Psoas muscle (tissue), 8 donors: ENCODE results near the gene MEP1B. TPM values are rescaled to one million over a fixed set of nuclear protein-coding genes. Genes with fewer than 3 reads are reported as not detected.

Source experiments
- ATAC-seq, 4 donors: fragments of 200-7000 bp; cut with Tn5 transposase; one replicate each; pipeline ENCODE4 v1.9.1; 2020; ENCODE audit warnings: moderate library complexity in 3 of 4, mild to moderate bottlenecking in 2 of 4
- DNase-seq, 2 donors: peaks; one replicate each; pipeline ENCODE4 v3.0.0-alpha.2; 2020
- H3K27ac ChIP-seq: fragments of 200-600 bp; one replicate; pipeline ENCODE4 v1.8.0; 2022
- H3K27me3 ChIP-seq, 3 donors: fragments of 200-600 bp in 1 of 3; one replicate each; pipeline versions ENCODE4 v1.6.1 to v1.8.0; 2013 to 2022; ENCODE audit warnings: low read length in 2 of 3, mild to moderate bottlenecking in 2 of 3, moderate library complexity in 1 of 3; ENCODE audit not compliant: insufficient read depth in 3 of 3
- H3K36me3 ChIP-seq, 2 donors: fragments of 200-600 bp in 1 of 2; one replicate each; pipeline versions ENCODE4 v1.6.1 to v1.8.0; 2013 to 2022; ENCODE audit warnings: low read depth in 1 of 2, mild to moderate bottlenecking in 1 of 2, moderate library complexity in 1 of 2; ENCODE audit not compliant: insufficient read depth in 1 of 2
- H3K4me1 ChIP-seq: fragments of 200-600 bp; one replicate; pipeline ENCODE4 v1.8.0; 2022
- H3K4me3 ChIP-seq: fragments of 200-600 bp; one replicate; pipeline ENCODE4 v1.8.0; 2022; ENCODE audit warnings: mild to moderate bottlenecking
- H3K9me3 ChIP-seq: fragments of 200-600 bp; one replicate; pipeline ENCODE4 v1.8.0; 2022
- CTCF ChIP-seq: fragments of 200-600 bp; IDR thresholded peaks from one replicate; pipeline ENCODE4 v1.8.0; 2022; ENCODE audit warnings: antibody characterized with exemption
- WGBS, 3 donors: extraction: QIAGEN DNeasy Blood & Tissue Kit; methylation state at CpG; one replicate each; pipeline versions ENCODE4 v1.1.6 to v1.1.7; 2013; 5-methylcytosine and 5-hydroxymethylcytosine counted together
- intact Hi-C, 2 donors: fragments of 100-400 bp; cut with DNase I; formaldehyde crosslinking; loops; one replicate each; pipeline versions ENCODE4 v1.11.0 to v1.14.2; 2022
- polyA plus RNA-seq, 3 donors: library from polyadenylated mRNA; stranded (reverse); fragments of 200-250 nt; gene quantifications; one replicate each; pipeline ENCODE4 v1.2.3, GENCODE V29; 2013
- total RNA-seq, 4 donors: library from RNA; stranded (reverse); fragmentation: NEBNext Ultra II Directional in 2 of 4; extraction: Animal tissue kit (Norgen Biotek cat#: 25700) in 2 of 4; gene quantifications; one replicate each; pipeline versions ENCODE4 v1.2.1 to v1.2.4, GENCODE V29; 2021 to 2023
- donor health status: healthy with polysubstance abuse.
- donor health status: DM: no; HTN: no; CAD: no; lungs with moderate emphysema.
- donor health status: Bipolar disorder and iron deficiency.
- donor health status: healthy.
- donor health status: DM: yes; HTN: yes; CAD: no.
- donor health status: DM: no; HTN: no; CAD: no.
- donor health status: DM: no; HTN: no; CAD: no.
- donor health status: DM: yes; HTN: yes; CAD: no.

Gene MEP1B
- total and polyA plus RNA-seq, 7 donors: 0.16 to 0.38 TPM; not detected in 5

DNA sequence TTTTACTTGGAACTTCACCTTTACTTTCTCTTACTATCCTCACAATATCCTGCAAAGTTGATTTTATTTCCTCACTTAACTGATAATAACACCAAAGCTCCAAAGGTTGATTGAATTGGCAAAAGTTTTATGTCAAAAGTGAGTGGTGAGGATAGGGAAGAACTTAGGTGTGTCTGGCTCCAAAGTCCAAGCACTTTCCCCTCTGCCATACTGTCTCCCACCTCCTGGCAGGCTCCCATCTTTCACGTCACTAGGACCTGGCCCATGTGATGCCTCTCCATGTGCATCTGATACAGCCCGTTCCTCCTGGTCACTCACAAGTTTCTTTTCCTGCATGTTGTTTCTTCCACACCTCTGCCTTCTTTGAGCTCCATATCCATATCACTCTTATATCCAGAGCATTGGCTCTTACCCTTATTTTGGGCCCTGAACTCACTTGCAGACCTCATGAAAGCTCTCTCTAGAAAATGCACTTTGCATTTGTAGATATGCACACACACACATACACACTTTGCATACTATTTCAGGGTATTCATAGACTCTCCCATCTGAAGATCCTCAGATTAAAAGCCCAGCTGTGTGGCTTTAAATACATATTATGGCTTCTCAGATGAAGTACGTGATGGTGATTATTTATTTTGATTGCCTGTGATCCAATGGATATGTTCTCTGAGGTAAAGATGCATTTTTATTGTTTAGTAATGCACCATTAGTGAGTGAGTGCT, 12.3 kb downstream of the MEP1B start:
- Histone ChIP-seq H3K4me3 (no peak overlapping the region), H3K4me1 (no peaks in the 10 kb centered on the region), H3K36me3 (no peaks in the 10 kb centered on the region), H3K27ac (no peak overlapping the region), H3K27me3 (no peaks in the 10 kb centered on the region), H3K9me3 (no peaks in the 10 kb centered on the region)
- TF ChIP-seq CTCF: no peak
- intact Hi-C loops: no loop called here
- no peak for DNase-seq
- no peak for ATAC-seq
- 77 to 87% (median 81%) methylated on average over 3 of the region's 3 CpGs for WGBS, 3 donors

GRCh38 chr18:32208023-32208422, 18.2 kb downstream of the MEP1B start:
- Histone ChIP-seq H3K4me1 (no peaks in the 10 kb centered on the region), H3K27ac (no peak overlapping the region), H3K36me3 (no peaks in the 10 kb centered on the region), H3K27me3 (no peaks in the 10 kb centered on the region), H3K4me3 (no peak overlapping the region), H3K9me3 (no peaks in the 10 kb centered on the region)
- no peak for TF ChIP-seq CTCF
- ATAC-seq (no peak), DNase-seq (no peak)
- intact Hi-C loops: no loop called here
- 7 to 20% (median 10%) methylated on average over 2 of the region's 2 CpGs for WGBS, 3 donors

DNA sequence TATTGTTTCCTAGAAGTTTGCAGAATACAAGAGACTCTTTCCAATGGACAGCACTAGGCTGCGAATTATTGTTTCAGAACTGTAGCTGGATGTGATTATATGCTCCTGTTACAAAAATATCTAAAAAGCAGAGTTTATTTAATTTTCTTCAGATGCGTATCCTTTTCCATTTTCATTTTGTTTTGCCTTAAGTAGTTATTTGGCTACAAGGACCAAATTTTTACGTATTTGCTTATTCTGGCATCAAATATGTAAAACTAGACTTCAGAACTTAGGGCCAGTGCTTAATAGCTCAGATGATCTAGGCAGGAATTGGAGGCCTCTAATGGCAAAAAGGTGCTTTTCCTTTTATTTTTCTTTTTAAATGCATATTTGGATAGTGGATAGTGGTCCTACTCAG, 18.7 kb downstream of the MEP1B start:
- WGBS, 3 donors: 60 to 74% (median 65%) methylated on average over 3 of the region's 3 CpGs
- DNase-seq (no peak), ATAC-seq (no peak)
- no peak overlapping the region for H3K4me3 ChIP-seq
- no peak for TF ChIP-seq CTCF
- H3K9me3 ChIP-seq: no peaks in the 10 kb centered on the region
- H3K36me3 ChIP-seq: no peaks in the 10 kb centered on the region
- H3K27ac ChIP-seq: no peak overlapping the region
- H3K4me1 ChIP-seq: no peaks in the 10 kb centered on the region
- intact Hi-C loops: no loop called here
- no peaks in the 10 kb centered on the region for H3K27me3 ChIP-seq

DNA sequence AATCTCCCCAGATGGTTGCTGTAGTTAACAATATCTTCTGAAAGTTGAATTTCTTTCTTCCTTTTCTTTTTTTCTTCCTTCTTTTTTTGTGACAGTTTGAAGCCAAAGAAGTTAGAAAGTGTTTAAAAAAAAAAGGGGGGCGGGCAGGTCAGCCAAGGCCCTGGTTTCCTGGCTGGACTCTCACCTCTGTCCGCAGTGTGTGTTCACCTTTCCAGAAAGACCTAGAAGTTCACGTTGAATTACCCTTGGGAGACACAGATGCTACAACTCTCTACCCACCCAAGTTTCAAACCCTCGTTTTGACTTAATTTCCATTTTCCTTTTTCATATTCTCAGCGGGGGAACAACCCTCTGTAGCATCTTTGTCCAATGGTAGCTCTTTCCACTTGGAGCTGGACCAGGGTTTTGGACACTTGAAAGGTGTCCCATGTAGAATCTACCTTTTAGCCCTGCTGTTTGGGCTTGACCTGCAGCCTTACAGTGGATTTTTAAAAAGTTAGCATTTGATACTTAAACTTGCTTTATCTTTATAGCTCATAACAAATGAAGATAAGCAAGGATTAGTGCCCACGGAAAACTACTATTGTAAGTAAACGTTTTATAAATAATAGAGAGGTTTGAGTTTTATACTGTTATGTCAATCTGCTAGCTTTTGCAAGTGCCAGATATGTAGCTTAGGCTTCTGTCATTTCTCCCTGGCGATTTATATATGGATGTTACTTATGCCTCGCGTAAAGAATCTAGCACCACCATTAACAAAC, 20.0 kb downstream of the MEP1B start:
- Histone ChIP-seq H3K9me3 (no peaks in the 10 kb centered on the region), H3K4me3 (no peak overlapping the region), H3K27ac (no peak overlapping the region), H3K4me1 (no peaks in the 10 kb centered on the region), H3K27me3 (no peaks in the 10 kb centered on the region), H3K36me3 (no peaks in the 10 kb centered on the region)
- DNase-seq (no peak), ATAC-seq (no peak)
- intact Hi-C loops: no loop called here
- no peak for TF ChIP-seq CTCF
- 76 to 95% (median 88%) methylated on average over 10 of the region's 10 CpGs for WGBS, 3 donors
